ENCODE measurements around the gene LIN28B. TPM values are rescaled to one million over a fixed set of nuclear protein-coding genes. Genes with fewer than 3 reads are reported as not detected.
"Not testable (repeated sequence)": the region's sequence is repeated elsewhere in the genome, so short reads cannot be mapped to it uniquely, and the experiment has no call there.

The LIN28B gene
- total RNA-seq, 1 experiment from 2014 or later, result not detected

DNA sequence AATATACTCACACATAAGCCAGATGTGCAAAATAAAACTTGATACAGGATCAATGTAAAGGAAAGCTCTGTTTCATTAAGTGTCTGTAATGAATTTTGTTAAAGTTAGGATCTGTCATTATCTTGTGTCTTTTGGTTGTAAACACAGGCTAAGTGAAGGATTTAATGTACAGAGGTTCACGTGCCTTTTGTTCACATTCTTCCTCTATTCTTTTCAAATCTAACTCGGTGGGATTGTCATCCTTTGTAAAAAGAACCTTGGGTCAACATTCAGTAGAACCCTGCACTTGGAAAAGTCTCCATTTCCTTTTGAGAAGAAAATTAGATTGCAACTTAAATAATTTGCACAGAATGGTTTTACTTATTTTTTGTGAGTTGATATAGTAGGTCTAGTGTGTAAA is 7.7 kb upstream of the LIN28B start:
- H3K4me3 ChIP-seq, result no peak overlapping the region
- H3K27ac ChIP-seq, result no peak overlapping the region
- no peaks in the 10 kb centered on the region for H3K36me3 ChIP-seq
- H3K27me3 ChIP-seq (replicated peaks), result peaks cover 20% of the 10 kb centered on the region
- no peaks in the 10 kb centered on the region for H3K9me3 ChIP-seq (replicated peaks)
- no peaks in the 10 kb centered on the region for H3K4me1 ChIP-seq (replicated peaks)
- DNase-seq (ENCODE audit: low read depth in 1 of 2, low spot score in 2 of 2), result no peak

DNA sequence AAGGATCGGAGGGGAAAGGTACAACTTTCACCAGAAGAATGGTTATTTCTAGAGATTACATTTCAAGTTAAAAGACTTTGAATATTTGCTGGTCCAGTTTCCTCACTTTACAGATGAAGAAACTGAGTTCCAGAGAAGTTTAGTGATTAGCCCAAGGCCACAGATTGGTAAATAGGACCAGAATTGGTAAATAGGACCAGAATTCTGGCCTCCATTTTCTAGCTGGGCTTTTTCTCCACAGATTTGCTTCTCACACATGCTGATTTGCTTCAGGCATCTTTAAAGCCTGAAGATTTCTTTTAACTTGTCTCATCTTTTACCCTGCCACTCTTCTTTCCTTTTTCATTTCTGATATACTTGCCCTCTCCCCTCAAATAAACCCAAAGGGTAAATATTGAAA is 5.2 kb upstream of the LIN28B start:
- Histone ChIP-seq H3K9me3 (replicated peaks) (no peaks in the 10 kb centered on the region), H3K36me3 (no peaks in the 10 kb centered on the region), H3K4me1 (replicated peaks) (no peaks in the 10 kb centered on the region), H3K4me3 (no peak overlapping the region), H3K27ac (no peak overlapping the region), H3K27me3 (replicated peaks) (peaks cover 34% of the 10 kb centered on the region)
- no peak for DNase-seq (ENCODE audit: low read depth in 1 of 2, low spot score in 2 of 2)

DNA sequence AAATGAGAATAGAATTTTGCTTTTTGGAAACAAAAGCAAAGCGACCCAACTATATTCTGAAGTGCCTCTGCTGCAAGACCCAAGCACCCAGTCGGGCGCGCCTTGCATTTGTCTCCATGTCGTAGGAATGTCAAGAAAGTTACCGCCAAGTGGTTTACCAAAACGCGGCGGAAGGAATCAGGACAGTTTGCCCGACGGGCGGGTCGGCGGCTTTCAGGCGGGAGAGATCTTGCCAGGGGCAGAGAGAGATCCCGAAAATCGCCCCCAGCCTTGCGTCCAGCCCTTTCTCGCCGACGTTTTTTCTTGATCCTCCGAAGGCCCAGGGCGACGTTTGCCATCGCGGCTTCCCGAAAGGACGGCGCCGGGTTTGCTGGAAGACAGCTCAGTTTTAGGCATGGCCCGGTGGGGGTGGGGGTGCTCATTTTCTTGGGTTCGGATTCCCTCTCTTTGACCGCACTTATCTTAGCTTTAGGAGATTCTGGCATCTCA is 4.0 kb upstream of the LIN28B start:
- H3K27ac ChIP-seq, result no peak overlapping the region
- H3K9me3 ChIP-seq (replicated peaks), result no peaks in the 10 kb centered on the region
- H3K36me3 ChIP-seq, result no peaks in the 10 kb centered on the region
- H3K4me1 ChIP-seq (replicated peaks), result no peaks in the 10 kb centered on the region
- H3K27me3 ChIP-seq (replicated peaks), result peaks cover 37% of the 10 kb centered on the region
- no peak overlapping the region for H3K4me3 ChIP-seq
- no peak for DNase-seq (ENCODE audit: low read depth in 1 of 2, low spot score in 2 of 2)

DNA sequence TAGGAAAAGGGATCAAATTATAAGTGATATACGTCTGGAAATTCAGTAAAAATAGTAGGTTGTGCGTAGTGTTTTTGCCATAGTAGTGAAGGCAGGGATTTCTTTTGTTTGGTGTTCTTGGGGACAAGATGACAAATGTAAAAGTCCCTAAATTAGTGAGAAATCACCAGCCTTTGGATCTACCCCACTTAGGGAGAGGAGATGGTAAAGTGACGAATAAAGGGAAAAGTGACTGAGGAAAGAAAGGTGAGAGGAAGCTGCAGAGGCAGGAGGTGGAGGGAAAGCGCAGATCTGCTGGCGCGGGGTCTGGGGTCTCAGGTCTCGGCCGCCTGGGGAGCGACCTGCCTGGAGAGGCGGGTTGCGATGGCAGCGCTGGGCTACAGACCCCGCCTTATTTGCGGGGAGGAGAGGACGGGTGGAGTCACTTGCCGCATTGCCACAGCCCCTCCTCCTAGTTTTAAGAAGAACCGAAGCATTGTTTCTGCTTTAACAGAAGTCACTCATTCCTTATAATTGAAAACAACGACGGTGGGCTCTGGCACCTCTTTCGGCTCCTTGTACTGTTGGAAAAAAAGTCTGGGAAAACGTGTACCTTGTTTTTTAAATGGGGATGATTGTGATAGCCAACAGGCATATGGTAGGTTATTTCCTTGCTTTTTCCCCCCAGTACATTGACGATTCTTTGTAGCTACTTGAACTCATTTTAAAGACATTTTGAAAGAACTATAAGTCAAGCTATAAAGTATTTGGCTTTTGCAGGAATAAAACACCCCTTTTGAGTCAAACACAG is 3.3 kb upstream of the LIN28B start:
- DNase-seq (ENCODE audit: low read depth in 1 of 2, low spot score in 2 of 2); H3K9me3 ChIP-seq (replicated peaks); H3K4me1 ChIP-seq (replicated peaks); H3K27ac ChIP-seq; H3K4me3 ChIP-seq; H3K36me3 ChIP-seq: not testable (repeated sequence)
- peaks cover 37% of the 10 kb centered on the region for H3K27me3 ChIP-seq (replicated peaks)

DNA sequence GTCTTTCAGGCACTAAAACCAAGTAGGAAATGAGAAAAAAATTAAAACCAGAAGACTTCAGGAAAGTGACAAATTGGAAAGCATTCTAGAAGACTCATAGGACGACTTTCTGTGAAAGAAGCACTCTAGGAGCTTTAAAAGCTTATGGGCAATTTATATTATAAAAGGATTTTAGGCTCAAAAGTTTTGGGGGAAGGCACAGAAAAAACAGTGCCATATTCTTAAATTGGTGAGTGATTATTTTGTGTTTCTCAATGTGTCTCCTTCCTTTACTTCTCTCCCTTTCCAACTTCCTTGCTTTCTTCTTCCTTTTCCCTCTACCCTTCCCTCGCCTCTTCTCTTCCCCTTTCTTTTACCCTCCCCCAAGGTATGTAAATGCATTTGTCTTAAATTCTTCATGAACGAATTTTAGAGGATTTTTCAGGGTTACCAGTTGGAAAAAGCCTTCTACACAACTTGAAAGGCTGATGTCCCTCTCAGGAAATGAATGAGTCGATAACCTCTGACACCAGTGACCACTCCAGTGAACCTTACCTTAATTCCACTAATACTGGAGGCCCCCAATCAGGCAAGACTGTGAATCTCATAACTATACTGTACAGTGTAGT is 2.6 kb upstream of the LIN28B start:
- Histone ChIP-seq H3K27ac (no peak overlapping the region), H3K4me1 (replicated peaks) (no peaks in the 10 kb centered on the region), H3K9me3 (replicated peaks) (no peaks in the 10 kb centered on the region), H3K27me3 (replicated peaks) (peaks cover 37% of the 10 kb centered on the region), H3K4me3 (no peak overlapping the region), H3K36me3 (no peaks in the 10 kb centered on the region)
- DNase-seq (ENCODE audit: low read depth in 1 of 2, low spot score in 2 of 2), result no peak

DNA sequence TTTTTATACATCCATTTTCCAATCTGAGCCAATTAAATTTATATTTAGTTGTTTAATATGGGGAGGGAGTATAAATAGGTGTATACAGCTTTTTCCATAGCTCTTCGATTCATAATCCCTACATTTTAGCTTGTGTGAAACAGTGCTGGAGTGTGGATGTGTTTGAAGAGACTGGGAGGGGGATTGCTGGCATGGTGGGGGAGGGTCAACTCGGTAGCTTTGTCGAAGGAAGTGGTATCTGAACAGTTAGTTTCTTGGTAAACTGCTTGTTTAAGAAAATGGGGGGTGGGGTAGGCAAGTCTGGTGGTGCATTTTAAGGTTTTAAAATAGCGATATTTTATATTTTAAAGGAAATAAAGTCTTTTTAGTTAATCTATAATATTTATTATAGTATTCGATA is 1.4 kb upstream of the LIN28B start:
- DNase-seq (ENCODE audit: low read depth in 1 of 2, low spot score in 2 of 2), result no peak
- Histone ChIP-seq H3K9me3 (replicated peaks) (no peaks in the 10 kb centered on the region), H3K27me3 (replicated peaks) (peaks cover 37% of the 10 kb centered on the region), H3K27ac (no peak overlapping the region), H3K4me3 (no peak overlapping the region), H3K36me3 (no peaks in the 10 kb centered on the region), H3K4me1 (replicated peaks) (no peaks in the 10 kb centered on the region)

DNA sequence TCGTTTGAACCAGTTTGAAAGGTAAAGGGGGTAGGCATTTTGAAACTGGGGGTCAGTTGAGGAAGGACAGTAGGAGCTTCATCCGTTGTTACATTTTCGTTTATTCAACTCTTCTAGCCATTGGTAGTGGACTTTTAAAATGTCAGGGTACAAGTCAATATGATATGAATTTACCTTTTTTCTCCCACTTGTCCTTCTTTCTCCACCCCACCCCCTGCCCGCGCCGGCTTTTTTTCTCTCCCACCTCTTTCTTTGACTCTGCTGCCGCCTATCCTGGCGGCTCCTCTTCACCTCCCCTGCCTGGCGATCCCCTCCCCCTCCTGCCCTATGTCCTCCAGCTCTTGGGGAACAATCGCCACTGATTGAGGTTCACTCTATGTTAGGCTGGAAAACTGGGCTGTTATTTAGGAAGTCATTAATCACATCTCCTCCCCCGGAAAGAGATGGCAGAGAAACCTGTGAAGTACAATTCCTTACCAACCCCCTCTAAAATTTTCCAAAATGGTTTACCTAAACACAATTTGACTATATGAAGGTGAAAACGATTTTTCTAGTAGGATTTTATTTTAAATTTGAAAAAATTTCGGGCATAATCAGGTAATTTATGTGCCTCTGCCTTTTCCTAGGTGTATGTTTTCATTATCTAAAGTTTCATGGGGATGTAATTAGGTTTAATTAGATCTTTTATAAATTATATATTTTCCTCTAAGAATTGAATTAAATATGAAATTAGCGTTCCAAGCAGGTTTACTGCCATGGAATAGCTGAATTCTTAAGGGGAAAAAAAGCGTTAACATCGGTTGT is 778 bp upstream of the LIN28B start:
- Histone ChIP-seq H3K27ac (no peak overlapping the region), H3K36me3 (no peaks in the 10 kb centered on the region), H3K4me1 (replicated peaks) (no peaks in the 10 kb centered on the region), H3K27me3 (replicated peaks) (peaks cover 37% of the 10 kb centered on the region), H3K9me3 (replicated peaks) (no peaks in the 10 kb centered on the region), H3K4me3 (no peak overlapping the region)
- DNase-seq (ENCODE audit: low read depth in 1 of 2, low spot score in 2 of 2), result no peak

DNA sequence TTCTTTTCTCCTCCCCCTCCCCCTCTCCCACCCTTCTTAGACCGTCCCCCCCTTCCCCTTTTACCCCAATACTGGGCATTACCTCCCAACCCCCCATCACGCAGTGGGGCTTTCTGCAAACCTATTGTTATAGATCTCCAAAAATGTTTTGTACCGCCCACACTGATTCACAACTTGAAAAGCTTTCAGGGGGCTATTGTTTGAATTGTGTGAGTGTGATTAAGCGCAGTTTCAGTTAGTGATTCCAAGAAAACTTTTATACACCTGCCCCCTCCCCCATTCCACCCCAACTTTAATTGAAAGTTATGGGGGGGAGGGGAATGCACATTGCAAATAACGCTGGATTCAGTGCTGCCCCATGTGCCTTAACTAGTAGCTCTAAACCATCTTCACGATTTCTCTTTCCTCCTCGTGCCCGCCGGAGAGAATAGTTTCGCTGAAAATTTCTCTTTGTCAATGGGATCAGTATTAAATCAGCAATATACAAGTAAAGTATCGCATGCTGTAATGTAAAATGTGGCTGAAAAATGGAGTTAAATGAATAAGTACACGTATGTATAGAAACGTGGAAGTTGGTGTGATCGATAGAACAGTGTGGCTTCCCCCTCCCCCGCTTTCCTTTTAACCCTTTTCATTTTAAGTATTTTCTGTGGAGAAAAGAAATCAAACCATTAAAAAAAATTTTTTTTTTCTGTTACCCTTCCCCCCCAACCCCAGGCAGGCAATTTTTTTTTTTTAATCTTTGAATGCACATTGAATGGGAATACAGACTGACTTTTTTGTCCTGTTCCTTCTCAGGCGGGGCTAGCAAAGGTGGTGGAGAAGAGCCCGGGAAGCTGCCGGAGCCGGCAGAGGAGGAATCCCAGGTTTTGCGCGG is 632 bp downstream of the LIN28B start:
- Histone ChIP-seq H3K27ac (no peak overlapping the region), H3K36me3 (no peaks in the 10 kb centered on the region), H3K4me1 (replicated peaks) (no peaks in the 10 kb centered on the region), H3K4me3 (no peak overlapping the region), H3K27me3 (replicated peaks) (peaks cover 26% of the 10 kb centered on the region), H3K9me3 (replicated peaks) (no peaks in the 10 kb centered on the region)
- no peak for DNase-seq (ENCODE audit: low read depth in 1 of 2, low spot score in 2 of 2)

DNA sequence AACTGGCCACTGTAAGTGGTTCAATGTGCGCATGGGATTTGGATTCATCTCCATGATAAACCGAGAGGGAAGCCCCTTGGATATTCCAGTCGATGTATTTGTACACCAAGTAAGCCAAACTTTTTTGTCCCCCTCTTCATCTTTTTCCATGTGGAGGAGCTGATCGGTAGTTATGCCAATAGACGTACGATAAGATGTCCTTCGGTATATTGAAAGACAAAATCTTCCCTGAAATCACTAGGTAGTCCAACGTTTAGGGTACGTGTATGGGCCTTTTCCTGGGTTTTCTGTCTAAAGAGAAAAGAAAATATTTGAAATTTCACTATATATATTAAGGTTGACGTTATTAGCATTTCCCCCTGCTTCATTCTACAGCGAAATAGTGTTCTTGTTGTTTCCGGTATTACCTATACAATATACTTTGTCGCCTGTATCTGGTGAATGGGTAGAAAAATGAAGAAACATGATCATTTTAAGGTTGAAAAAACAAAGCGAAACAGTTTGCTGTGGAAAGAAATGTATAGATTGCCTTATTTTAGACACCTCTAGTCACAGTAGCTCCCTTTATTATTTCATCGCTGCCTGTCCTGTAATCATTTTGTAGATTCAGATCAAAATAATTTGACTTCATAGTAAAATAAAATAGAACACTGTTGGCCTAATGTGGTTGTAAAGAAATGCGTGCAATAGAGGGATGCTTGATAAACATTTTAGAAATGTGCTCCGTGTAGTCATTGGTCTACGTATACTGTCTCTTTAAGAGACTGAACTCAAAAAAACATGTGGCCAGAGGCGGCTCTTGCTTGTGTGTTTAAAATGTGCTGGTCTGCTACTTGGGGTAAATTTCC is 1.5 kb downstream of the LIN28B start:
- H3K9me3 ChIP-seq (replicated peaks), result no peaks in the 10 kb centered on the region
- H3K27ac ChIP-seq, result no peak overlapping the region
- DNase-seq (ENCODE audit: low read depth in 1 of 2, low spot score in 2 of 2), result no peak
- no peak overlapping the region for H3K4me3 ChIP-seq
- H3K4me1 ChIP-seq (replicated peaks), result no peaks in the 10 kb centered on the region
- H3K27me3 ChIP-seq (replicated peaks), result peaks cover 18% of the 10 kb centered on the region
- H3K36me3 ChIP-seq, result no peaks in the 10 kb centered on the region

DNA sequence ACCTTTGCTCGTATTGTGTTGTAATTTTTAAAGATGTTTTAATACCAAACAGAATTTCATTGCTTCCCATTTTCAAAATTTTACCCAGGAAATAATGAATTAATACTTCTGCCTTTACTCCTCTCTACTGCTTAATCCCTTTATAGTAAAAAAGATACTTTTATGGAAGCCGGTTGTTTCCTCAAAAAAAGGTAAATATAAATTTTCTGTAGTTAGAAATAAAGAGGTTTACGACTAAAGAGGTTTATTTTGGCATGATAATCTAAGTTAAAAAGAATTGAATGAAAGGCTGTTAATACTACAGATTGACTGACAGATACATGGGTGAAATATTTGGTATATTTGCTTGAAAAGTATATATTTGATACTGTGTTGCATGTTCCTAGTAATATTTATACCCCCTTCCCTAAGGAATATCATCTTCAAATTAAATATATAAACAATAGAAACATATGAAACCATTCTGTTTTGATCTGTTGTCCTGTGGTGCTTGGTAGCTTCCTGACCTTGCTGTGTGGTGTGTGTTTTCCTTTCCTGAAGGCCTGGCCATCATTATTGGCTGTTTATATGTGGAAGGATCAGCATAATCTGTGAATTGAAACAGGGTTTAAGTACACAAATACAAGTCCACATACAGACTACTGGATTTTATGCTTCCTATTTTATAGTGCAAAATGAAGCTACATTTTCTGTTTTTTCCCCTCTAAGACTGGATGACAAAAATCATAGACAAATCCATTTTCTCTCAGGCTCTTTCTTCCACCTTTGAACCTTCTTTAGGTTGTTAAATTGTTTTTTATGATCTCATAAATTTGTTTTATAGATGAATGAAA is 2.3 kb downstream of the LIN28B start:
- H3K4me1 ChIP-seq (replicated peaks), result no peaks in the 10 kb centered on the region
- peaks cover 17% of the 10 kb centered on the region for H3K27me3 ChIP-seq (replicated peaks)
- no peaks in the 10 kb centered on the region for H3K36me3 ChIP-seq
- H3K27ac ChIP-seq, result no peak overlapping the region
- no peak overlapping the region for H3K4me3 ChIP-seq
- DNase-seq (ENCODE audit: low read depth in 1 of 2, low spot score in 2 of 2), result no peak
- H3K9me3 ChIP-seq (replicated peaks), result no peaks in the 10 kb centered on the region

DNA sequence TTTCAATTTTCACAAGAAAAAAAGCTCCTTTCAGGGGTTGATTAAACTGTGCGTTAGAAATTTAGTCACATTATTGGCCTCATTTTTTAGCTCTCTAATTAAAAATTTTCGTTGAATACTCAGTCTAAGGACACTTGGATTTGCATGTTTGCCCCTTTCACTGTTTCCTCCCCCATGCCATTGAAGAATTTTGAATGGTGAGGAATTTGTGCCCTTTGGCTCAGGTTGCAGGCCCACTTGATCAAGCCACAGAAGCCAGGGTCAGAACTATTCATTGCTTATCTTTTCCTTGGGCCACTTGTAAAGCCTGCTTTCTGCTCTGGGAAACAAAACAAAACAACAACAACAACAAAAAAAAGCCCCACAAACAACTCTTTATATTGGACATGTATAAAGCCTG is 12.2 kb downstream of the LIN28B start:
- Histone ChIP-seq H3K27ac (no peak overlapping the region), H3K4me1 (replicated peaks) (no peaks in the 10 kb centered on the region), H3K36me3 (no peaks in the 10 kb centered on the region), H3K9me3 (replicated peaks) (no peaks in the 10 kb centered on the region), H3K27me3 (replicated peaks) (no peaks in the 10 kb centered on the region), H3K4me3 (no peak overlapping the region)
- DNase-seq (ENCODE audit: low read depth in 1 of 2, low spot score in 2 of 2), result no peak
